Measurements from ENCODE around the gene TRPV5.

- TF ChIP-seq EP300 (IDR thresholded peaks at IDR 0.05) = no peak
- TF ChIP-seq, protein P1, sequence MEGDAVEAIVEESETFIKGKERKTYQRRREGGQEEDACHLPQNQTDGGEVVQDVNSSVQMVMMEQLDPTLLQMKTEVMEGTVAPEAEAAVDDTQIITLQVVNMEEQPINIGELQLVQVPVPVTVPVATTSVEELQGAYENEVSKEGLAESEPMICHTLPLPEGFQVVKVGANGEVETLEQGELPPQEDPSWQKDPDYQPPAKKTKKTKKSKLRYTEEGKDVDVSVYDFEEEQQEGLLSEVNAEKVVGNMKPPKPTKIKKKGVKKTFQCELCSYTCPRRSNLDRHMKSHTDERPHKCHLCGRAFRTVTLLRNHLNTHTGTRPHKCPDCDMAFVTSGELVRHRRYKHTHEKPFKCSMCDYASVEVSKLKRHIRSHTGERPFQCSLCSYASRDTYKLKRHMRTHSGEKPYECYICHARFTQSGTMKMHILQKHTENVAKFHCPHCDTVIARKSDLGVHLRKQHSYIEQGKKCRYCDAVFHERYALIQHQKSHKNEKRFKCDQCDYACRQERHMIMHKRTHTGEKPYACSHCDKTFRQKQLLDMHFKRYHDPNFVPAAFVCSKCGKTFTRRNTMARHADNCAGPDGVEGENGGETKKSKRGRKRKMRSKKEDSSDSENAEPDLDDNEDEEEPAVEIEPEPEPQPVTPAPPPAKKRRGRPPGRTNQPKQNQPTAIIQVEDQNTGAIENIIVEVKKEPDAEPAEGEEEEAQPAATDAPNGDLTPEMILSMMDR (IDR thresholded peaks at IDR 0.05) = no peak
- no peak for TF ChIP-seq NPAS2 (CRISPR knock-in tag; IDR thresholded peaks at IDR 0.05; ENCODE audit: borderline replicate concordance)
- TF ChIP-seq RARB (CRISPR knock-in tag; IDR thresholded peaks at IDR 0.05) = no peak
- TF ChIP-seq JUNB (IDR thresholded peaks at IDR 0.05) = no peak
Observed at GRCh38 chr7:142871260-142872105, 62.1 kb downstream of the TRPV5 start.

Measured in A549 (cell line).